GM10847 (cell line): ENCODE results near the gene HOXC4.

Experiments used
- POLR2A ChIP-seq: IDR thresholded peaks from 2 replicates; pipeline ENCODE4 v1.6.1; 2011; ENCODE audit not compliant: insufficient read length; ENCODE audit errors: extremely low read depth

HOXC4 gene

GRCh38 chr12:54022960-54023884 lies 30.4 kb upstream of the HOXC4 start:
- TF ChIP-seq POLR2A, result no peak

- no peak for TF ChIP-seq POLR2A
Measured at GRCh38 chr12:54024127-54024526, 29.5 kb upstream of the HOXC4 start.

GRCh38 chr12:54024581-54025305 lies 28.9 kb upstream of the HOXC4 start:
- no peak for TF ChIP-seq POLR2A

GRCh38 chr12:54025499-54026405 lies 27.9 kb upstream of the HOXC4 start:
- TF ChIP-seq POLR2A, result no peak

- TF ChIP-seq POLR2A, result no peak
Measured at GRCh38 chr12:54026640-54027441, 26.8 kb upstream of the HOXC4 start.

- no peak for TF ChIP-seq POLR2A
Measured at GRCh38 chr12:54027442-54027786, 26.2 kb upstream of the HOXC4 start.

- no peak for TF ChIP-seq POLR2A
Measured at GRCh38 chr12:54028314-54029201, 25.1 kb upstream of the HOXC4 start, which contains the start of gene HOXC6. Gene HOXC6 (plus strand): TSS chr12:54028440. CDS start chr12:54028522, 82 bp downstream.

GRCh38 chr12:54029529-54030441 lies 23.9 kb upstream of the HOXC4 start:
- TF ChIP-seq POLR2A, result no peak

- TF ChIP-seq POLR2A, result no peak
Measured at GRCh38 chr12:54030442-54030801, 23.2 kb upstream of the HOXC4 start.

GRCh38 chr12:54030889-54031471 lies 22.7 kb upstream of the HOXC4 start:
- no peak for TF ChIP-seq POLR2A

GRCh38 chr12:54031480-54031879 lies 22.2 kb upstream of the HOXC4 start:
- TF ChIP-seq POLR2A, result no peak

- no peak for TF ChIP-seq POLR2A
Measured at GRCh38 chr12:54032086-54032619, 21.5 kb upstream of the HOXC4 start.
